Measurements from ENCODE around the gene NBAS. TPM values are rescaled to one million over a fixed set of nuclear protein-coding genes. Genes with fewer than 3 reads are reported as not detected.

The NBAS gene
- total and polyA plus RNA-seq, 12 donors = 26.4 to 79.1 (median 56.3) TPM

DNA sequence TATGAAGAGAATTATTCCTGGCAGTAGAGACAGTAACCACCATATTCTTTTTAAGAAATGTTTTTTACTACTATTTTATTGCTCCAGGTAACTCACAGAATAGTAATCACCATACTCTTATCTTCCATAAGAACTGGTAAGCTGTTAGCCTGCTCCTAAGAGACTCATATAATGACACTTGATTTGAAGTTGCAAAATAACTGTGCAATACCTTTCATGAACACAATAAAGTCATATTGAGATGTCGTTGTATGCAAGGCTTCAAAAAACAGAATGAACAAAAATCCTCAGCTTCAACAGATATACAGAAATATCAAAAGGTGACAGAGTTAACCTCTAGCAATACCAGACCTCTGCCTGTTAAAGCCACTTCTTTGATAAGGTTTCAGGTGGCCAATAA, 360.1 kb downstream of the NBAS start:
- Histone ChIP-seq H3K36me3 (peaks cover 0 to 14% (median 0%) of the 10 kb centered on the region in 9 donors), H3K27me3 (no peaks in the 10 kb centered on the region), H3K27ac (no peak overlapping the region), H3K4me1 (no peaks in the 10 kb centered on the region), H3K4me3 (no peak overlapping the region), H3K9me3 (peaks cover 0 to 5% (median 0%) of the 10 kb centered on the region in 11 donors)
- DNase-seq = no peak
- WGBS, 2 donors = 89 to 91% methylated on average over 1 of the region's 1 CpG
- ATAC-seq = no peak
- TF ChIP-seq, protein P1, sequence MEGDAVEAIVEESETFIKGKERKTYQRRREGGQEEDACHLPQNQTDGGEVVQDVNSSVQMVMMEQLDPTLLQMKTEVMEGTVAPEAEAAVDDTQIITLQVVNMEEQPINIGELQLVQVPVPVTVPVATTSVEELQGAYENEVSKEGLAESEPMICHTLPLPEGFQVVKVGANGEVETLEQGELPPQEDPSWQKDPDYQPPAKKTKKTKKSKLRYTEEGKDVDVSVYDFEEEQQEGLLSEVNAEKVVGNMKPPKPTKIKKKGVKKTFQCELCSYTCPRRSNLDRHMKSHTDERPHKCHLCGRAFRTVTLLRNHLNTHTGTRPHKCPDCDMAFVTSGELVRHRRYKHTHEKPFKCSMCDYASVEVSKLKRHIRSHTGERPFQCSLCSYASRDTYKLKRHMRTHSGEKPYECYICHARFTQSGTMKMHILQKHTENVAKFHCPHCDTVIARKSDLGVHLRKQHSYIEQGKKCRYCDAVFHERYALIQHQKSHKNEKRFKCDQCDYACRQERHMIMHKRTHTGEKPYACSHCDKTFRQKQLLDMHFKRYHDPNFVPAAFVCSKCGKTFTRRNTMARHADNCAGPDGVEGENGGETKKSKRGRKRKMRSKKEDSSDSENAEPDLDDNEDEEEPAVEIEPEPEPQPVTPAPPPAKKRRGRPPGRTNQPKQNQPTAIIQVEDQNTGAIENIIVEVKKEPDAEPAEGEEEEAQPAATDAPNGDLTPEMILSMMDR (IDR thresholded peaks at IDR 0.05) = no peak
- intact Hi-C loops (cut with DNase I) = no loop called here

DNA sequence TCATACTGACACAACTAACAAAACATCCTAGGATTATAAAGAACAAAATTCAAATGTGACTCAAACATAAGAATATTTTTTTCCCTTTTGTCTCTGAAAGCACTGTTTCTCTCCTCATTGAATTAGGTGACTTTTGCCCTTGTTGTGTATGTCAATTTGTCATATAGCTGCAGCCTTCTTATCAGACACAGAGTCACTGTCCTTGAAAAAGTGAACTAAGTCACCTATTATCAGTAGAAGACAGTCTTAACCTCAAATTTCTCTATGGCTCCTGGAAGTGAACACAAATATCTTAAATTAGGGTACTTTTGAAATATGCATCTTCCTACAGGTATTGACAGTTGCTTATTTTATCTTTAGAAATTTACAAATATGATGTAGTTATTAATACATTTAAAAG, 360.6 kb downstream of the NBAS start:
- no peaks in the 10 kb centered on the region for H3K4me1 ChIP-seq
- peaks cover 0 to 13% (median 0%) of the 10 kb centered on the region in 9 donors for H3K36me3 ChIP-seq
- H3K4me3 ChIP-seq = no peak overlapping the region
- peaks cover 0 to 5% (median 0%) of the 10 kb centered on the region in 11 donors for H3K9me3 ChIP-seq
- intact Hi-C loops (cut with DNase I) = no loop called here
- no peaks in the 10 kb centered on the region for H3K27me3 ChIP-seq
- no peak overlapping the region for H3K27ac ChIP-seq
- no peak for ATAC-seq
- TF ChIP-seq, protein P1 (IDR thresholded peaks at IDR 0.05) = no peak
- no peak for DNase-seq

DNA sequence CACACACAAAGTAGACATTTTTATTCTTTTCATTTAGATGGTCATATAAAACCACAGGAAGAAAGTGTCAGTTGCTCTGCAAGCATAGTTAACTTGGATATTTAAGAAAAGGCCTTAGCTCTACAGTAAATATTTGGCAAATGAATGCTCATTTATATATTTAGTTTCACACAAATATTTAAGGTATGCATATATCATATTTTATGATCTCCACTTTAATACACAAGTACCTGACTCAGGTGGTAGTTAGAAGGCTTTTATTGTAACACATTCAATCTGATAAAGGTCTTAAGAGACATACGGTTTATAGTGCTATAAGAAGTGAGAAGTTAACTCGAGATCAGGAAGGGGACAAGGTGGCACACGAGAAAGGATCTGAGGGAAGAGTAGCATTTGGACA, 363.1 kb downstream of the NBAS start:
- Histone ChIP-seq H3K27ac (no peak overlapping the region), H3K9me3 (no peaks in the 10 kb centered on the region), H3K4me1 (no peaks in the 10 kb centered on the region), H3K36me3 (no peaks in the 10 kb centered on the region), H3K4me3 (no peak overlapping the region), H3K27me3 (no peaks in the 10 kb centered on the region)
- DNase-seq (no peak), ATAC-seq (no peak)
- TF ChIP-seq, protein P1 (IDR thresholded peaks at IDR 0.05) = no peak
- intact Hi-C loops (cut with DNase I) = no loop called here
- 90 to 94% methylated on average over 3 of the region's 3 CpGs for WGBS, 2 donors

DNA sequence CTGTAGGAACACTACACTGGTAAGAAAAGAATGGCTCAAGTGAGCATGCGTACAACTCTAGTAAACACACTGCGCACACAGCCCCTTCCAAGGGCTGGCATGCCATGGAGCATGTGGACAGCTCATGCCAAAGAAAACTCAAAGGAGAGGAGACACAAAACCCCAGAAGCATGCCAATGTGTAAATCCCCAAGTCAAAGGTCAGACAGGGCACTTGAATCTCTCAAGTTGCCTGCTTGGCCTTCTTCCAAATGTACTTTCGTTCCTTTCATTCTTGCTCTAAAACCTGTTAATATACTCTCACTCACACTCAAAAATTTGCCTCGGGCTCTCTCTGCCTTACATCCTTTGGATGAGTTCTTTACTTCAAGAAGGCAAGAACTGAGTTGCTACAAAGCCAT, 365.3 kb downstream of the NBAS start:
- H3K36me3 ChIP-seq = no peaks in the 10 kb centered on the region
- H3K4me3 ChIP-seq = no peak overlapping the region
- H3K27me3 ChIP-seq = no peaks in the 10 kb centered on the region
- DNase-seq (no peak), ATAC-seq (no peak)
- no peaks in the 10 kb centered on the region for H3K9me3 ChIP-seq
- no peak overlapping the region for H3K27ac ChIP-seq
- 94 to 96% methylated on average over 4 of the region's 4 CpGs for WGBS, 2 donors
- TF ChIP-seq, protein P1 (IDR thresholded peaks at IDR 0.05) = no peak
- no peaks in the 10 kb centered on the region for H3K4me1 ChIP-seq
- intact Hi-C loops (cut with DNase I) = no loop called here

Data from heart right ventricle (tissue), 16 donors.